Measurements from ENCODE around the gene CLDN19.

The CLDN19 gene, protein sequence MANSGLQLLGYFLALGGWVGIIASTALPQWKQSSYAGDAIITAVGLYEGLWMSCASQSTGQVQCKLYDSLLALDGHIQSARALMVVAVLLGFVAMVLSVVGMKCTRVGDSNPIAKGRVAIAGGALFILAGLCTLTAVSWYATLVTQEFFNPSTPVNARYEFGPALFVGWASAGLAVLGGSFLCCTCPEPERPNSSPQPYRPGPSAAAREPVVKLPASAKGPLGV

DNA sequence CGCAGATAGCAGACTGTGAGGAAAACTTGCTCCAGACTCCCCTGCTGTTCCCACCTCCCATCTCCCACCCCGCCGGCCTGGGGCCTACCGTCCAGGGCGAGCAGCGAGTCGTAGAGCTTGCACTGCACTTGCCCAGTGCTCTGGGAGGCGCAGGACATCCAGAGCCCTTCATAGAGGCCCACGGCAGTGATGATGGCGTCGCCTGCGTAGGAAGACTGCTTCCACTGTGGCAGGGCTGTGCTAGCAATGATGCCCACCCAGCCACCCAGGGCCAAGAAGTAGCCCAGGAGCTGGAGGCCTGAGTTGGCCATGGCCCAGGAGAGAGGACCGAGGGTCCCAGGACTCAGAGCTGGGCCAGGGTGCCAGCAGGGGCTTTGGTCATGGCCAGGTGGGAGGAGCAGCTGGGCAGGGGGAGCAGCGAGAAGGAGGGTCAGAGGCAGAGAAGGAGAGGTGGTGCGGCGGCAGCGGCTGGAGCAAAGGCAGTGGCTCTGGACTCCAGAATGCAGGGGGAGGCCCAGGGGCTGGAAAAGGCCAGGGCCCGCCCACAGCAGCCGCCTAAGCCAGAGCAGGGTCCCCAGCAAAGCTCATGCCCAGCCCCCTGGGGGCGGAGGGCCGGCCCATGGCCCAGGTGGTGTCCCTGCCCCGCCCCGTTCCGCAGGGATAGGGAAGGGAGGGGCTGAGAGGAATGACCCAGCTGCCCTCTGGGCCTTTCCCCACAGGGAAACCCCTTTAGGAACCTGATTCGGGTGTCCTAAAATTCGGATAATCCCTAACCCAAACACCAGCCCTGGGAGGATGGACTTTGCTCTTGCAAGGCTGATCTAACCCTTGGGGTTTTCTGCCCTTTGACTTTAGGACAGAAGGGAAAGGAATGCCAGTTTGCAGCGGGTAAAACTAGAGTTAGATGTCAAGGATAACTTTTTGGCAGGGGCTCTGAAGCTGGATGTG lies at the start of gene CLDN19:
TSS of gene CLDN19 (minus strand) at position 484 of the 948 bp plus-strand sequence. CDS start at position 311, 173 bp downstream.
- TF ChIP-seq, protein P1, sequence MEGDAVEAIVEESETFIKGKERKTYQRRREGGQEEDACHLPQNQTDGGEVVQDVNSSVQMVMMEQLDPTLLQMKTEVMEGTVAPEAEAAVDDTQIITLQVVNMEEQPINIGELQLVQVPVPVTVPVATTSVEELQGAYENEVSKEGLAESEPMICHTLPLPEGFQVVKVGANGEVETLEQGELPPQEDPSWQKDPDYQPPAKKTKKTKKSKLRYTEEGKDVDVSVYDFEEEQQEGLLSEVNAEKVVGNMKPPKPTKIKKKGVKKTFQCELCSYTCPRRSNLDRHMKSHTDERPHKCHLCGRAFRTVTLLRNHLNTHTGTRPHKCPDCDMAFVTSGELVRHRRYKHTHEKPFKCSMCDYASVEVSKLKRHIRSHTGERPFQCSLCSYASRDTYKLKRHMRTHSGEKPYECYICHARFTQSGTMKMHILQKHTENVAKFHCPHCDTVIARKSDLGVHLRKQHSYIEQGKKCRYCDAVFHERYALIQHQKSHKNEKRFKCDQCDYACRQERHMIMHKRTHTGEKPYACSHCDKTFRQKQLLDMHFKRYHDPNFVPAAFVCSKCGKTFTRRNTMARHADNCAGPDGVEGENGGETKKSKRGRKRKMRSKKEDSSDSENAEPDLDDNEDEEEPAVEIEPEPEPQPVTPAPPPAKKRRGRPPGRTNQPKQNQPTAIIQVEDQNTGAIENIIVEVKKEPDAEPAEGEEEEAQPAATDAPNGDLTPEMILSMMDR (conservative IDR thresholded peaks at IDR 0.05; ENCODE audit: control insufficient read depth, insufficient read depth, low read depth, low read length) = no peak
- DNase-seq (ENCODE audit: low read depth) = no peak
- H3K4me3 ChIP-seq (ENCODE audit: control insufficient read depth, low read depth, low read length) = no peak within 1 kb of the TSS

DNA sequence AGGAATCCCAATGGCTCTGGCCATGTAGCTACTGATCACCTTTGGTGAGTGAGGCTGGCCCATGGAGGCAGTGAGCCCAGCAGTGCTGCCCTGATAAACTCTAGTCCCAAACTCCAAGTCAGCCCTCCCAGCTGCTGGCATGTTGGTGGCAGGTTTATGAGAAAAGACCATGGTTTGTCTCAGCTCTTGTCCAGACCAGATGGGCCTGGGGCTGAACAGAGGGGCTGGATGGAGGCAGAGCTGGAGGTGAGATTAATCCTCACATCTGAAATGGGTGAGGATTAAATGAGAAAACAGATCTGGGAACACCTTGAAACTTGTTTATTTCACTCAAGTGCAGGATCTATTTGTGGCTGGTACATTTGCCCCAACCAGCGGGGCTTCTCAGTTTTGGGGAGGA lies 48.0 kb upstream of the CLDN19 start:
- TF ChIP-seq, protein P1 (conservative IDR thresholded peaks at IDR 0.05; ENCODE audit: control insufficient read depth, insufficient read depth, low read depth, low read length) = no peak
- no peak for DNase-seq (ENCODE audit: low read depth)
- H3K4me3 ChIP-seq (ENCODE audit: control insufficient read depth, low read depth, low read length) = no peak overlapping the region

DNA sequence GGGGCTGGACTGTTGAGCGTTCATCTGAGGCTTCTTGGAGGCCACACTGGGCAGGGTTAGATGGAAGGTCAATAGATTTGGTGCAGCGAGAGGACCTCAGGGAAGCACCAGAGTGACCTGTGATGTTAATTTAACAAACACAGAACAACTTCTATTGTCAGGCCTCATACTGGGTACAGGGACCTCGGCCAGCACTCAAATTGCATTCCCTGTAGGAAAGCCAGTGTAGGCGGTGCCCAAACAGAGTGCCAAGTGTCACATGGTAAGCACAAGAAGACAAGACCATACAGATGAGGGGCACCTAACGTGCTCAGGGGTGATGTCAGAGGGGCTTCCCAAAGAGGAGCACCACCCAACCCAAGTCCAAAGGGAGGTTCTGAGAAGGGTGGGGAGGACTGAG lies 46.1 kb upstream of the CLDN19 start:
- TF ChIP-seq, protein P1 (conservative IDR thresholded peaks at IDR 0.05; ENCODE audit: control insufficient read depth, insufficient read depth, low read depth, low read length) = no peak
- no peak overlapping the region for H3K4me3 ChIP-seq (ENCODE audit: control insufficient read depth, low read depth, low read length)
- no peak for DNase-seq (ENCODE audit: low read depth)

DNA sequence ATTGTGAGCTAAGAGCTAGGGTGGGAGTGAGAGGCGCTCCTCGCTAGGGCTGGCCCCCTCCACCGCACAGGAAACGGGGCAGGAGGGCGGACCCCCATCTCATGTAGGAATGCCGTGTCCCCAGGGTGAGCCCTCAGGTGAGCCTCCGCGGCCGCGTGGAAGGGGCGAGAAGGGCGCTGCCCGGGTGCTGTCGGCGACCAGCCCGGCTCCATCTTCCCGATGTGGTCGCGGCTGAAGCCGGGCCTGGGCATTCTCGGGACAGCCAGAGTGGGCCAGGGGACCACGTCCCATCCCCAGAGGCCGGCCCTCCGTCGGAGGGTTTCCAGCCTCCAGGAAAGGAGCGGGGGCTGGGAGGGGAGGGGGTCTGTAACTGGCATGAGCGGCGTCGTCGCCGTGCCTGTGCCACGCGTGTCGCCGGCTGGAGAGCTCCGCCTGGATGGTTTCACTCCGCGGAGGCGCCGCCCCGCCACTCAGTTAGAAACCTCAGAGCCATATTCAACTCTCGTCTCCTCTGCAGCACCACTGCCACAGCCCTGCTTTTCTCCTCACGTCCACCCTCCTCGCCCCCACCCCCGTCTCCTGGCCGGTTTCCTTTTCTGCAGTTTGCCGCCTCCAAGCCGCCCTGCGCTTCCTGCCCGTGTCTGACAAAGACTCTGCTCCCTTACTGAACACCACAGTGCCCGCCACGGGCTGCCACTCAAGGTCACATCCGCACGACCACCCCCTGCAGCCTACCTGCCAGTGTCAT lies 45.1 kb upstream of the CLDN19 start, which contains the start of gene TMEM269:
TSS of gene TMEM269 (plus strand) at position 46 of the 748 bp plus-strand sequence. CDS start 4,903 bp downstream, outside the sequence.
- TF ChIP-seq, protein P1 (conservative IDR thresholded peaks at IDR 0.05; ENCODE audit: control insufficient read depth, insufficient read depth, low read depth, low read length) = no peak
- no peak for DNase-seq (ENCODE audit: low read depth)
- peak within 1 kb of the TSS; percentile 27 for H3K4me3 ChIP-seq (ENCODE audit: control insufficient read depth, low read depth, low read length)

DNA sequence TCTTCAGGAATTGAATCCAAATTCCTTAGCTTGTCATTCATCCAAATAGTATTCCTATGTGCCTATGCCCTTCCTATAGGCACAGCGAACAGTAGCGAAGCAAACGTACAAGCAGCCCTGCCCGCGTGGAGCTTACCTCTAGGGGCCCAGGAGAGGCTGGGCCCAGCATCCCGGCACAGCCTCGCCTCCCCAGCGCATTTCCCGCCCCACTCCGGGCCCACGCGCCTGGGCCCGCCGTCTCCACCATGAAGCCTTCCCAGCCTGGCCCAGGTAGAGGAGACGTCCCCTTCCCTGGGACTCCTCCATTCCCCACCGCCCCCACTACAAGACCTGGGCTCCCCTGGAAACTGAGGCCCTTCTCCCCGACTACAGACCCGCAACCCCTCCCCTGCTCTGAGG lies 44.5 kb upstream of the CLDN19 start:
- TF ChIP-seq, protein P1 (conservative IDR thresholded peaks at IDR 0.05; ENCODE audit: control insufficient read depth, insufficient read depth, low read depth, low read length) = no peak
- H3K4me3 ChIP-seq (ENCODE audit: control insufficient read depth, low read depth, low read length) = no peak overlapping the region
- DNase-seq (ENCODE audit: low read depth) = no peak

DNA sequence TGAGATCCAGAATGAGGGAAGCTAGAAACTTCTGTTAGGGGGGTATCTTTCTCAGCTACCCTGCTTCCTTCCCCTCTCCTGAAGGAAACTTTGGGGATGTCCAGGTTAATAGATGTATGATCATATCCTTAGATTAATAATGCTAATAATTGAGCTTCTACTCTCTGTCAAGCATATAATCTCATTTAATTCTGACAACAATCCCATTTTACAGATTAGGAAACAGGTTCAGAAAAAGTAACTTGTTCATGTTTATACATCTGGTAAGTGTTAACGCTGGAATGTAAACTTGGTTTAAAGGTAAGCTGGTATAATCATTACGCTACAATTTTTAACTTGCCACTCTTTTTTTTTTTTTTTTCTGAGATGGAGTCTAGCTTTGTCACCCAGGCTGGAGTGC lies 43.1 kb upstream of the CLDN19 start:
- TF ChIP-seq, protein P1 (conservative IDR thresholded peaks at IDR 0.05; ENCODE audit: control insufficient read depth, insufficient read depth, low read depth, low read length) = no peak
- no peak for DNase-seq (ENCODE audit: low read depth)

More for the DNA sequence above, 43.1 kb upstream of the CLDN19 start:
- no peak overlapping the region for H3K4me3 ChIP-seq (ENCODE audit: control insufficient read depth, low read depth, low read length)

Measured in fibroblast of mammary gland (primary cell).